HL-60/S4 treated with retinoic acid at 250 ng/mL for 4 days and 3 days (cell line): ENCODE measurements around the gene TOM1L2.
"Not testable (repeated sequence)": the region's sequence is repeated elsewhere in the genome, so short reads cannot be mapped to it uniquely, and the experiment has no call there.

Source experiments
- in situ Hi-C: fragments of 300-500 bp; cut with MboI; formaldehyde crosslinking; loops from 2 replicates; pipeline ENCODE4 v1.7.0; 2022; ENCODE audit warnings: low sequenced_read_pairs

Gene TOM1L2

DNA sequence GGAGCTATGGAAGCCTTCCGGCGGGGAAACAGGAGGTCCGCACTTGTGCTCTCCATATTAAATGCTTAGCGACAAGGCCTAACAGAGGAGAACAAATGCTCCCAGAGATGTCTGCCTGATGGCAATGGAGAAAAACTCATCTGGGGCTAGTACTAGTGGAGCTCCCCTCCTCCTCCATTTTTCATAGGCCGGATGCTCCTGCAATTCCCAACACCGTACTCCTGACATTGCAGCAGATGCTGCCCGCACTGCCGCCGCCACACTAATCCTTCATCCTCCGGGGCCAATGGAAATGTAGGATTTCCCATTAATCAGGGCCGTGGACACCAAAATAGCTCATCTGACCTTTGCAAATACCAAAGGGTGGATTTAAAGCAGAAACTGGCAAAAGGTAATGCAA lies 27.5 kb downstream of the TOM1L2 start:
- in situ Hi-C loops = no loop called here

DNA sequence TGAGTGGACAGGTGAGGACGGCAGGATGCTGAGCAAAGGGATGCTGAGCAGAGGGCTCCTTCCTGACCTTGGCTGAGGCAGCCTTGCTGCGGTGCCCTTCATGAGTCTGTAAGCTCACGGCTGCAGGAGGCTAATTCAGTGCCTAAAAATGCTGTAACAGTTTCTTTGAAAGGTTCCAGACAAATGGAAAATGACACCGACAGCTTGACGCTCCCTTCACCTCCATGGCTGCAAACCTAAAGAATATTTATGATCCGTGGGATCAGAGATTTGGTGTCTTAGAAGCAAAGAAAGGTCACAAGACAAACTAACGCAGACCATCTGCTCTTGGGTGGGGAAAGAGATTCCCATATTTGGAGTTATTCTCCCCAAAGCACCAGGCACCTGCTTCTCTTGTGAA lies 28.0 kb downstream of the TOM1L2 start:
- in situ Hi-C loops = no loop called here

DNA sequence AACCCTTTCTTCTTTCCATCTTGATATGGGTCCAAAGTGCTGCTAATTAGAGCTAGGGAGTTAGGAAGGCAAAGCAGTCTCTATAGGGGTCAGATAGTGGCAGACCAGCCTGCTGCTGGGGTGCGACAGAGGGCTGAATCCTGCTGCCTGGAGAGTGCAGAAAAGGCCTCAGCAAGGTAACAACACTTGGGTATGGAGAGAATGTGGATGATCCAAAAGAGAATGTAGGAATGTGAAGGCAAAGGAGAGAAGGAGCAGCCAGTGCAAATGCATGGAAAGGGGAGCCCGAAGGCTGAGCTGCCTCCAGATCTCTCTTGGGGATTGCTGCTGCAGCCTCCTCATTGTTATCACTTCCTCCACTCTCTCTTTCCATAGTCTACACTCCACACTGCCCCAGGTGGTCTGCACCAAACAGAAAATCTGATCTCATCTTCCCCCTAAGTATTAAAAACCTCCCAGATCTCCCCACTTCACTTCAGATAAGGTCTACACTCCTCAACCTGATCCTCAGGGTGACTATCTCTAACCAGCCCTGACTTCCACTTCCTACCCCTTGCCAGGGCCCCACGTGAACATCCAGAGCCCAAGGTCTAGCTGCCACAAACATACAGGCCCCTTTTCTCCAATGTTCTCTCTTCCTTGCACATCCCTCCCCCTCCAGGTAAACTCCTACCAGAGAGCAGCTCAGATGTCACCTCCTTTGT lies 28.8 kb downstream of the TOM1L2 start:
- in situ Hi-C loops = no loop called here

DNA sequence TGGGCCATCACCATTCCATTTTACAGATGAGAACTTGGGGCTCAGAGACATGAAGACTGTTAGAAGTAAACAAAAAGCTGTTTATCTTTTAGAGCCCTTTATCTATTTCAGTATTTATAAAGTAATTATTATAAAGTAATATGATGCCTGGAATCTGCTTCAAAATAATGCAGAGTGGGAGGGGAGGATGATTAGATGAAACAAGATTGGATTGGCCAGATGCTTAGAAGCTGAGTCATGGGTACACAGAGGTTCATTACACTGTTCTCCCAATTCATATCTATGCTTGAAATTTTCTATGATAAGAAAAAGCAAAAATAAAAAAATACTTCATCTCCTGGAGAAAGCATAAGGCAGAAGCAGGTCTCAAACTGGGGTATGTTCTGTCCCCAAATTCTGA lies 29.4 kb downstream of the TOM1L2 start:
- in situ Hi-C loops = no loop called here

DNA sequence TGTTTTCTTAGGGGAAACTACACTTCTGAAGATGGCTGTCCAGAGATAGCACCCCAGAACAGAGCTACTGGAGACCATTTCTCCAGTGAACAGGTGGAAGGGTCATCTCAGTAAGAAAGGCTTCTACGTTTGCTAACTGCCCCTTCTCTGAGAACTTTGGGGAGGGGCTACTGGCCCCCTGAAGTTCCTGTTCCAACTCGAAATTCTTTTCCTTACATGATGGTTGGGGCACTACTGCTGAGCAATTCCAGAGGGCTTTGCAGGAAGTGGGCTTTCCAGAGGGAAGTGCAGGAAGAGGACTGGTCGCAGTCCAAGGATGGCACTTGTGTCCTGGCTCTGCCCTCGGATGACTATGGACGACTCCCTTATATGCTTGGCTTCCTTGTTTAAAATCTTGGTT lies 31.2 kb downstream of the TOM1L2 start:
- in situ Hi-C loops = no loop called here

DNA sequence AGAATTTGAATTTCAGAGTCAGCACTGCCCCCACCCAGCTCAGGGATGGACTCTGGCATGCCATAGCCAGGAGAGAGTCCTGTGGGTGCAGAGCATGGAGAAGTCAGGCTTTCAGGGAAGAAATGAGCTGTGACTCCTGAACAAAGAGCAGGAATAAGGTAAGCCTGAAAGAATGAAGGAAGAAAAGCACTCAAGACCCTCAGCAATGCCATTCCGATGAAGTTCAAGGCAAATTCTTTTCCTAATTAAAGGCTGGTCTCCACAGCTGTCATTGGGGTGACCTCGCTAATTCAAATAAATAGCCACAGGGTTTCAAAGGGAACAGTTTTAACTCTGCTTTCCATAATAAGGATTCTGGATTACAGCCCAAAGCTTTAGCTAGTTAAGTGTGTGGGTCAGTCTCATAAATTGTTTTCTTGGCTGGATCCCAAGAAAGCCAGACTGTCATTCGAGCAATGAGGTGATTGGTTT lies 31.7 kb downstream of the TOM1L2 start:
- in situ Hi-C loops = no loop called here

DNA sequence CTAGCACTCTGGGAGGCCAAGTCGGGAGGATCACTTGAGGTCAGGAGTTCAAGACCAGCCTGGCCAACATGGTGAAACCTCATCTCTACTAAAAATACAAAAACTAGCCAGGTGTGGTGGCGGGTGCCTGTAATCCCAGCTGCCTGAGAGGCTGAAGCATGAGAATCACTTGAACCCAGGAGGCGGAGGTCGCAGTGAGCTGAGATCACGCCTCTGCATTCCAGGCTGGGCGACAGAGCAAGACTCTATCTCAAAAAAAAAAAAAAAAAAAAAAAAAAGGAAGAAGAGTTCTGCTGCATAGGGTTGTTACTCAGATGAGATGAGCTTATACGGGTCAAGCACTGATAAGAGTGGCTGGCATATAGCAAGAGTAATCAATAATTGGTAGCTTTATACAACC lies 32.3 kb downstream of the TOM1L2 start:
- in situ Hi-C loops = not testable (repeated sequence)

DNA sequence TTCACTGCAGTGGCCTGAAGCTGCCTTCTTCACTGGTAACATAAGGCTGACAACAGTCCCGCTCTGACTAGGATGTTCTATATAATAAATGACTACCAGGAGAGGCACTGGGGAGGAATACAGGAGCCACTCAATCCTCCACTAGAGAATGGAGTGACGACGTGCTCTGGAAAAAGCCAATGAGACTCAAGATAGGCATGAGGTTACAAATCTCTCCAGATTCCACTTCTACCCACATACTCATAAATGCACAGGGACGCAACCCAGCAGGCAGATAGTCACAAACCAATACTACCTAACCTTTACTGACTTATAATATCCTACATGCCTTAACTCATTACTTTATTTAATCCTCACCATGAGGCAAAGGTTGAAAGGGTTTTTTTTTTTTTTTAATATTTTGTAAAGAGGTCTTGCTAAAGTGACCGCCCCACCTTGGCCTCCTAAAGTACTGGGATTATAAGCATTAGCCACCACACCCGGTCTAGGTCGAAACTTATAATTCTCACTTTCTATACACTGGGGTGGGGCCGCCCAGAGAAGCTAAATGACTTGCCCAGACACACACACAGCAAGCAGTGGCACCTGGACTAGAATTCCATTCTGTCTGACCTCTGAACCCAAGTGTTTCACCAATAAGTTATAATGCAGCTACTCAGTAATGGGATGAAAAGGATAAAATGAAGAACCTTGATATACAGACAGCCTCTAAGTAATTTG lies 33.7 kb downstream of the TOM1L2 start:
- in situ Hi-C loops = no loop called here

DNA sequence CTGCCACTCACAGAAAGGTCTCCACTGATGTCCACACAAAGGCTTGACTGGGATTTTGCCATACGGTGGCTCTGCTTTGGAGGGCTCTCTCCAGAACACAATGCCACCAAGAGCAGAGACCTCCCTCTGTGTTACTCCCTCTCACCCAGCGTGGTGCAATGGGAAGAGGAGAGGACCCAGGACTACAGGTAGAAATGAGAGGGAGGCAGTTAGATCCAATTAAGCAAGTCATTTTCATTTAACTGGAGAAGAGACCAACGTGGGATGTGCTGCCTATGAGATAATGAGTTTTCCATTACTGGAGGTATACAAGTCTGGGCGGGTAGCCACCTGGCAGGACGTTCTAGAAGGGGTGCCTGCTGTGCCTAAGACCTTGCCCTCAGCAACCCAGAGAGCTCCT lies 34.2 kb downstream of the TOM1L2 start:
- in situ Hi-C loops = no loop called here

DNA sequence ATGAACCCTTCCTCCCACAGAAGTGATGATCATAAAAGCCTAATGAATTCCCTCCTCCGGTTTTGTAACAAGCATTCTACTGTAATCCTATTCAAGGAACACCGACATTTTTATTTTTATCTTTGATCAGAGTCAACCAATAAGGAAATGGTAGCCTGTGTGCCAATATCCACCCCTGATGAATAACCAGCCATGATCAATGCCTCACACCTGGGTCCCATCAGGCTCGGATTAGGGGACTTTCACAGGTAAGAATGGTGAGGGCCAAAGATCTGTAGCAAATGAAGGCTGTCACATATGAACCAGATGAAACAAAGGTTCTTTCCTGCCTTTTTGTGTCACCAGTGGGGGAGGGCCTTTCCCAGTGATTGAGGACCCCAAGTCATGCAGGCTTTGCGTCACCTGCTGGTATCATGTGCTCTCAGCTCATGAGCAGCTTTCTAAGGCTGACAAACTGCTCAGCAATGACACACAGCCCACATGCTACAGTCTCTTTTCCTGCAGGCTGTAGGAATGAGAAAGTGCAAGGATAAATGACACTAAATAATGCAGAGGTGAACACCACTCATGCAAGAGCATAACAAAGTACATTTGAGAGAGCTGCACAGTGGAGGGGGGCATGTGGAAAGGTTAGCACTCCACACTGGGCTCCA lies 34.9 kb downstream of the TOM1L2 start:
- in situ Hi-C loops = no loop called here

DNA sequence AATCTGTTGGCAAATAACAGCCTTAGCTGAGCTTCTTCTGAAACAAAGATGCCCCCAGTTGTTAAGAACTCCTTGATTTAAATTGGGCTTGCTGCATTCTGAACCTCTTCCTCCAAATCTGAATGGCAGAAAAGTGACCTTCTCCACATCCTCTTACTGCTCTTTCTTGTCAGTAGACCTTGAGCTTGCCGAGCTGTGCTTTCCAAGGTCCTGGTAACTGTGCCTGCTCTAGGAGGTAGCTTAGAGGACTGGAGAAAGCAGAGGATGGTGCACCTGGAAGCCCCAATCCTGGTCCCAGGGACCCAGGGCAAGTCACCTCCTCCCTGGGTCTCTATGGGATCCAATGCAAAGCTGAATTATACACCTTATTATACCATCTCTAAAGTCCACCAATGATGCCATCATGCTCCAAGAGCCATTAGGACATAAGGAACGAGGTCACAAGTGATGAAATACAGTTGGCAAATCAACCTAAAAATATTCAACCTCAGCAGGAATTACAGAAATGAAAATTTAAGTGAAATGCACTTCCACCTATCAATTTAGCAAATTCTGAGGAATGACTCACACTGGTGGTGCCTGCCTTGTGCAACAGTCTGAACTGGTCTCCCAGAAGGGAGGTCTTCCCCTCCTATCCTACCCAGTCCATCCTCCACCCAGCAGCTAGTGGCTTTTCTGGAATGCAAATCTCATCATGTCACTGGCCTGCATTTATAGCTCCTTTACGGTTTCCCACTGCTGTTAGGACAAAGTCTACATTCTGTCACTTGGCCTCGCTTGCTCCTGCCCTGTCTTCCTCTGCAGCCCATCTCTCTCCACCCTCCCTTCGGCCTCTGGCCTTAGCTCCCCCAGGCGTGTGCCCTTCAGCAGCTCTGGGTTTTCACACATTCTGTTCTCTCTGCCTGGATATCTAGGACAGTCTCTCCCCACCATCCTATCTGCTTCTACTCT lies 36.6 kb downstream of the TOM1L2 start:
- in situ Hi-C loops = no loop called here

DNA sequence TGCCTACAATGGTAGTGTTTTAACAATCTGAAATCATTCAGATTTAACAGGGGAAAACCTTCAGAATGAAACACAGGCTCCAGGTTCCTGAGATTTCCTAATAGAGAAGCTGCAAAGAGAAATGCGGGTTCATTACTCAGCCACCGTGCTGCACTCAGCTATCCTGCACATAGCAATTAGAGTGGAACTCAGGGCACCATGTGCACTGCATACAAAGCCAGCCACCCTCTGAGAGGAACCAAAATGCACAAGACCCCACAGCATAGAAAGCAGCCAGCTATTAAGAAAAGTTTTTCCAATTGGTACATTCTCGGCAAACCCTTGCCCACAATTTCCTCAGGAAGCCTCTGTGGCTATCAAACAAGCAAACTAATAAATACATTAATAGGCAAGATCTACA lies 37.4 kb downstream of the TOM1L2 start:
- in situ Hi-C loops = no loop called here

DNA sequence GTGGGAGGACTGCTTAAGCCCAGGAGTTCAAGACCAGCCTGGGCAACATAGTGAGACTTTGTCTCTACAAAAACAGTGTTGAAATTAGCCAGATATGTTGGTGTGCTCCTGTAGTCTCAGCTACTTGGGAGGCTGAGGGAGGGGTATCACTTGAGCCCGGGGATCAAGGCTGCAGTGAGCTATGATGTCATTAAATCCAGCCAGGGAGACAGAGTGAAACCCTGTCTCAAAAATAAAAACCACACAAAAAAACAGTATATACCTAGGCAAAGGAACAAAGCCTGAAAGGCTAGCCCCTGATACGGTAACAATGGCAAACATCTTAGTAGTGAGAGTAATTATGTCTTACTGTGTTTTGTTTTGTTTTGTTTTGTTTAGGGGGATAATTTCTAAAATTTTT lies 38.0 kb downstream of the TOM1L2 start:
- in situ Hi-C loops = no loop called here

DNA sequence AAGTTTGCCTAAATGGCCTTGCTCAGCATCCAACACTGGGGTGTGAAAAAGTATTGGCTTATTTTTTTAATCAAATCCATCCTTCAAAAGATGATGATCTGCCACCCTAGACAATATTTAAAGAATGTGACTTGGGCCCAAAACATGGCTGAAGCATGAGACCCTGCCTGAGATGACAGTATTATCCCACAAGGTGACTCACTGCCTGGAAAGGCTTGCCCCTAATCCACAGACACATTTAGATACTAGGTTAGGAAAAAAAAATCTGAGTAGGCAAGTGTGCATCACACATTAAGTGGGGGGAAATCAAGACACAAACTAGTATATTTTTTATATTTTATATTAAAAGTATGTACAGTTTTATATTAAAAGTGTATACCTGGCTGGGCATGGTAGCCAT lies 38.4 kb downstream of the TOM1L2 start:
- in situ Hi-C loops = no loop called here

DNA sequence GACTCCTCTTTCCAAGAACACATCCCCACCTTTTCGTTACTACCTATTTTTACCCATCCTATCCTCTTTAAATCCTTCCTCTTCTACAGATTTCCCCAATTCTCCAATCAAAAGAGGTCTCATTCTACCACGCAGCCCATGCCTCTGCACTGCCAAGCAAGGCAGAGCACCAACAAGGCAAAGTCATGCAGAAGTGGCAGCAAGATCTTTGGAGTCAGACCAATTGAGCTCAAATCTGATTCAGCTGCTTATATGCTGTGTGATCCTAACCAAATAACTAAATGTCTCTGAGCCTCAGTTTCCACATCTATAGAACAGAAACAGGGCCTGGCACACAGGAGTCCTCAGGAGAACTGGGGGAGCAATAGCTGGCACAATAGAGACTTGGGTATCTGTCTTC lies 41.0 kb downstream of the TOM1L2 start:
- in situ Hi-C loops = no loop called here

DNA sequence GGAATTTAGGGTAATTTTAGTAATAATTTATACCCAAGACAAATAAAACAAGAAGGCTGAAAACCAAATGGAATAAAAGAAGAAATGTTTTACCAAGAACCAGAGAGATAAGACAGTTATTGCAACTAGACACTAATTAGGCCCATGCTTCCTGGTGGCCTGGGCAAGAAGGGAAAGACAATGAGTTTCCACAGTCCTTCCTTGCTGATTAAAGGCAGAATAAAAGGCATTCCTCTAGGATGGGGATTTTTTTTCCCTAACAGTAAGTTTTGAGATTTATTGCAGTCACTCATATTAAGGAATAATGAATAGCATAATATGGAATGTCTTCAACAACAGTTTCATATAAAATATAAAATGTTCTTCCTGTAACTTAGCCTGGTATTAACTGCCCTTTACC lies 41.5 kb downstream of the TOM1L2 start:
- in situ Hi-C loops = no loop called here

DNA sequence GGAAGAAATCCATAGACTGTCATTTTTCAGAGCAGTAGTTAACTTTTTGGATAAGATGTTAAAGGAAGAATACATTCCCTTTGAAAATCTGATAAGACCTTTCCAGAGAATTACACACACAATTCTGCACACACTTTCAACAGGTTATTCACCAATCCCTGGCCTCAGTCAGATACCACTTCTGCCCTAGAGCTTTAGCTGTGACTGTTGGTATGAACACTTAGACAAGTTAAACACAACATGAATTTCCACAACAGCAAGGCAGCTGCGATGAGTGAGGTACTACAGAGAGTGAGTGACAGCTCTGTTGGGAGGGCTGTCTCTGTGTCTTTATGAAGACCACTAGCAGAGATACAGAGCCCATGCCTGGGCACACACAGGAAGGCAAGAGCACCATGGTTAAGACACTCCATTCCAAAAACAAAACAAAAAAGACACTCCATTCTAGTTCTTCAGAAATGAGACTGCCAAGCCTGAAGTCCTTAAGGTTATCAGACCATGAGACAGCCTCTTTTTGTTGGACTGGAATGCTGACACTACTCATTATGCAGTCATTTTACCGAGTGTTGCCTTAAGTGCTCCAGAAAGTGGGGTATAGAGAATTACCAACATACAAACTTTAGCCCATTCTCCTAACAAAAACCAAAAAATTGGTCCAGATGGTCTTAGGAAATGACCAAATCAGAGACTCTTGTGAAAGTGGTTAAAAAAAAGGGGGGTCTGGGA lies 42.4 kb downstream of the TOM1L2 start:
- in situ Hi-C loops = no loop called here

DNA sequence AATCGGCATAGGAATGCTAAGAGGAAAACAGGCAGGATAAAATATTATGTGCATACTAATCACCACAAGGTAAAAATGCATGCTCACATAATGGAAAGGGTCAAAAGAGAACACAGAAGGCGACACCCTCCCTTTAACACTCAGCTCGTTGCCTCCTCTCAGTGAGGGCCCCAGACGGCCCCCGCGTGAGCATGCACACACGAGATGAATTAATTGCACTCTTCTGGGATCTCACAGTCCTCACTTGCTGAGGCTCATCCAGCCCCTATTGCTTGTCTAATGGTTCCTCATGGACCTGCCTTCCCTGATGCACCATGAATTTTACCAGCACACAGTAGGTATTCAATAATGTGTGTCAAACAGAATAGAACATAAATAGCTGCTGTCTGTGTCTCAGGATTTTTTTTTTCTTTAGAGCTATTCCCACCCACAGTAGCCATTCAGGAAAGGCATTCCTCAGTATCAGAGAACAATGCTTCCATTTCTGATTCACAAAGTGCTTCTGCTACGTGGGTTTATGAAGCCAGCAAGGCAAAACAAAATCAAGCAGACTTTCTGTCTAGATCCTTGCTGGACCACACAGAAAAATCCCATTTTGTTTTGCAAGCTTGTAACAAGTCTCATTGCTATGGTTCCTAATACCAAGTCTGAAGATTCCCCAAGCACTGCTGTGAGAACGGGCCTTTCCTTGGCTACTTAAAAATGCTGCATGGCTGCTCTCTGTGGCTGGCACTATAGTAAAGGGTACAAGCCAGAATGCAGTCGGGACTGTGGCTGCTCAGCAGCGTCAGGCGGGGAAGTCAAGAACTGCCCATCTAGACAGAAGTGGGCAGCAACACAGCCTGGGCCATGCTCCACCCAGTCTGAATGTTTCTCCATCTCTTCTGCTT lies 43.6 kb downstream of the TOM1L2 start:
- in situ Hi-C loops = no loop called here

DNA sequence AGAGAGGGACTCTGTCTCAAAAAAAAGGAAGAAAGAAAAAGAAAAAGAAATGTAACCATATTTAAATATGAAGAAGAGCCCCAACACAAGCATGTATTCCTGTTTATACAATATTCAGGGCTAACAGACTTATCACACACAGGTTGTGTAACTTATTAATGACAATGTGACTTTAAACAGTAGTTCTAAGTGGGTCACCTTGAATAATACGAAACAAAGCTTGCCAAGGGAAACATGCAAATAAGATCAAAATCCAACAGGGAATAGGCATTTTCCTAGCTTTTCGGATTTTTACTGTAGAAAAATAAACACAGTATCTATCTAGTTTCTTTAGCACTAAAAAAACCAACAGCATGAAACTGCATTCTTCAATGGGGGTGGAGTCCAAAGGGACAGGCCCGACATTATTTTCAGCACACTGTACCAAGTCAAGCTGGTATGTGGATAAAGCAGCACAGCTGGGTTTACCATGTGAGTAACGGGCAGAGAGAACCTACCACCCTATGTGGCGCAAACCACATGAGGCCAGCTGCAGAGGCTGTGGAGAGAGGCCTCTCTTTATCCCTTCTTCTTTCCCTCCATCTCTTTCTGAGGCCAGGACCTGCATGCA lies 45.3 kb downstream of the TOM1L2 start:
- in situ Hi-C loops = no loop called here
